Activated CD4-positive, alpha-beta memory T cell treated with anti-CD3 and anti-CD28 coated beads for 36 hours (primary cell): ENCODE results near the gene CNNM2. TPM values are rescaled to one million over a fixed set of nuclear protein-coding genes. Genes with fewer than 3 reads are reported as not detected.

Experiments used
- CTCF ChIA-PET: fragments of 350-600 bp; sonication (Branson Sonifier 250); formaldehyde crosslinking; loops from one replicate; lab custom pipeline; 2021; ENCODE audit warnings: antibody characterized with exemption, inconsistent platforms; lab: Charles Lee
- POLR2A ChIA-PET: fragments of 350-600 bp; sonication (Branson Sonifier 250); formaldehyde crosslinking; loops from one replicate; lab custom pipeline; 2021; ENCODE audit warnings: antibody characterized with exemption; lab: Charles Lee
- DNase-seq: peaks from one replicate; pipeline ENCODE4 v3.0.0-alpha.2; 2020
- H3K27ac Mint-ChIP-seq: one replicate; pipeline ENCODE4 v1.8.0; 2021; ENCODE audit warnings: mixed read lengths
- H3K27me3 Mint-ChIP-seq: one replicate; pipeline ENCODE4 v1.8.0; 2021; ENCODE audit warnings: mixed read lengths
- H3K36me3 Mint-ChIP-seq: one replicate; pipeline ENCODE4 v1.8.0; 2021; ENCODE audit warnings: mixed read lengths
- H3K4me1 Mint-ChIP-seq: one replicate; pipeline ENCODE4 v1.8.0; 2021; ENCODE audit warnings: low read depth, mixed read lengths
- H3K4me3 Mint-ChIP-seq: one replicate; pipeline ENCODE4 v1.8.0; 2021; ENCODE audit warnings: mild to moderate bottlenecking, mixed read lengths
- H3K9me3 Mint-ChIP-seq: one replicate; pipeline ENCODE4 v1.8.0; 2021; ENCODE audit warnings: mixed read lengths
- intact Hi-C: fragments of 100-400 bp; cut with micrococcal nuclease; formaldehyde crosslinking; loops from one replicate; pipeline ENCODE4 v1.15.1; 2023
- total RNA-seq, 2 experiments: library from RNA; stranded (reverse); gene quantifications; one replicate each; pipeline ENCODE4 v1.2.3, GENCODE V29; 2021

The CNNM2 gene
- total RNA-seq, 2 experiments from 2014 or later = 4.0 to 4.2 TPM

GRCh38 chr10:103067484-103067883 is 149.4 kb downstream of the CNNM2 start:
- H3K27ac Mint-ChIP-seq = no peak overlapping the region
- no peaks in the 10 kb centered on the region for H3K27me3 Mint-ChIP-seq
- no peaks in the 10 kb centered on the region for H3K9me3 Mint-ChIP-seq
- no peaks in the 10 kb centered on the region for H3K36me3 Mint-ChIP-seq
- intact Hi-C loops = no loop called here
- POLR2A ChIA-PET = no interaction called here
- H3K4me1 Mint-ChIP-seq = peaks cover 19% of the 10 kb centered on the region
- no peak for DNase-seq
- no peak overlapping the region for H3K4me3 Mint-ChIP-seq
- CTCF ChIA-PET = interaction anchor here (7.1 kb wide), 1 partner anchor 150 kb away, joined by 108 read pairs; the partner anchor contains the start of gene CNNM2

GRCh38 chr10:103067956-103068355 is 149.9 kb downstream of the CNNM2 start:
- Mint-ChIP-seq H3K27me3 (no peaks in the 10 kb centered on the region), H3K36me3 (no peaks in the 10 kb centered on the region), H3K9me3 (no peaks in the 10 kb centered on the region), H3K4me3 (no peak overlapping the region), H3K27ac (no peak overlapping the region), H3K4me1 (peaks cover 19% of the 10 kb centered on the region)
- ChIA-PET CTCF (interaction anchor here (0.7 to 7.1 kb wide), 4 partner anchors 151 to 177 kb away, joined by 3 to 108 read pairs (median 6); partner anchors contain the start of gene CNNM2), POLR2A (no interaction called here)
- intact Hi-C loops = no loop called here
- DNase-seq = no peak

GRCh38 chr10:103069453-103070331 is 151.6 kb downstream of the CNNM2 start:
- no peak overlapping the region for H3K27ac Mint-ChIP-seq
- H3K27me3 Mint-ChIP-seq = no peaks in the 10 kb centered on the region
- no peak overlapping the region for H3K4me3 Mint-ChIP-seq

GRCh38 chr10:103072276-103072675 is 154.2 kb downstream of the CNNM2 start:
- ChIA-PET CTCF (interaction anchor here (0.6 to 7.1 kb wide), 4 partner anchors 151 to 173 kb away, joined by 3 to 108 read pairs (median 6); partner anchors contain the start of gene CNNM2), POLR2A (no interaction called here)
- Mint-ChIP-seq H3K4me3 (no peak overlapping the region), H3K36me3 (no peaks in the 10 kb centered on the region), H3K27ac (no peak overlapping the region), H3K27me3 (no peaks in the 10 kb centered on the region), H3K9me3 (no peaks in the 10 kb centered on the region), H3K4me1 (peaks cover 19% of the 10 kb centered on the region)
- intact Hi-C loops = no loop called here
- no peak for DNase-seq

More at GRCh38 chr10:103069453-103070331, 151.6 kb downstream of the CNNM2 start:
- POLR2A ChIA-PET = interaction anchor here (2.3 kb wide), 1 partner anchor 152 kb away, joined by 8 read pairs; the partner anchor contains the start of gene CNNM2
- Mint-ChIP-seq H3K9me3 (no peaks in the 10 kb centered on the region), H3K36me3 (no peaks in the 10 kb centered on the region), H3K4me1 (peaks cover 19% of the 10 kb centered on the region)
- intact Hi-C loops = loop anchor here (1.0 to 2.0 kb wide), 3 partner anchors 152 to 234 kb away; partner anchors contain the start of gene RPEL1
- peak; percentile 80 for DNase-seq
- CTCF ChIA-PET = interaction anchor here (0.6 to 7.1 kb wide), 12 partner anchors 8 to 820 kb away, joined by 3 to 108 read pairs (median 6); partner anchors contain the start of gene CNNM2

- ChIA-PET CTCF (interaction anchor here (0.6 to 7.1 kb wide), 2 partner anchors 156 to 157 kb away, joined by 4 to 108 read pairs; partner anchors contain the start of gene CNNM2), POLR2A (no interaction called here)
- Mint-ChIP-seq H3K4me1 (peaks cover 19% of the 10 kb centered on the region), H3K9me3 (no peaks in the 10 kb centered on the region), H3K36me3 (no peaks in the 10 kb centered on the region), H3K27me3 (no peaks in the 10 kb centered on the region), H3K27ac (no peak overlapping the region), H3K4me3 (no peak overlapping the region)
- intact Hi-C loops = no loop called here
- DNase-seq = no peak
These were observed 154.8 kb downstream of the CNNM2 start for GRCh38 chr10:103072891-103073290.

- no peak for DNase-seq
- H3K4me3 Mint-ChIP-seq = no peak overlapping the region
- ChIA-PET CTCF (interaction anchor here (1.3 kb wide), 1 partner anchor 159 kb away, joined by 5 read pairs; the partner anchor contains the start of gene CNNM2), POLR2A (no interaction called here)
- H3K4me1 Mint-ChIP-seq = no peaks in the 10 kb centered on the region
- intact Hi-C loops = no loop called here
- no peaks in the 10 kb centered on the region for H3K9me3 Mint-ChIP-seq
- H3K27ac Mint-ChIP-seq = no peak overlapping the region
- H3K36me3 Mint-ChIP-seq = no peaks in the 10 kb centered on the region
- no peaks in the 10 kb centered on the region for H3K27me3 Mint-ChIP-seq
These were observed 158.9 kb downstream of the CNNM2 start for GRCh38 chr10:103077020-103077419.

GRCh38 chr10:103077491-103078308 is 159.6 kb downstream of the CNNM2 start:
- H3K4me3 Mint-ChIP-seq = no peak overlapping the region
- no peaks in the 10 kb centered on the region for H3K27me3 Mint-ChIP-seq
- no peaks in the 10 kb centered on the region for H3K9me3 Mint-ChIP-seq
- CTCF ChIA-PET = interaction anchor here (1.3 kb wide), 1 partner anchor 160 kb away, joined by 5 read pairs; the partner anchor contains the start of gene CNNM2
- no peak overlapping the region for H3K27ac Mint-ChIP-seq
- POLR2A ChIA-PET = no interaction called here
- H3K36me3 Mint-ChIP-seq = no peaks in the 10 kb centered on the region
- intact Hi-C loops = no loop called here
- no peak for DNase-seq
- H3K4me1 Mint-ChIP-seq = no peaks in the 10 kb centered on the region

GRCh38 chr10:103078309-103078615 is 160.2 kb downstream of the CNNM2 start:
- Mint-ChIP-seq H3K4me3 (no peak overlapping the region), H3K4me1 (no peaks in the 10 kb centered on the region), H3K9me3 (no peaks in the 10 kb centered on the region), H3K36me3 (no peaks in the 10 kb centered on the region), H3K27ac (no peak overlapping the region), H3K27me3 (no peaks in the 10 kb centered on the region)
- intact Hi-C loops = no loop called here
- ChIA-PET POLR2A (no interaction called here), CTCF (interaction anchor here (1.3 kb wide), 1 partner anchor 160 kb away, joined by 5 read pairs; the partner anchor contains the start of gene CNNM2)
- DNase-seq = no peak

GRCh38 chr10:103078676-103079075 is 160.6 kb downstream of the CNNM2 start:
- no peak for DNase-seq
- H3K4me3 Mint-ChIP-seq = no peak overlapping the region
- POLR2A ChIA-PET = no interaction called here
- no peaks in the 10 kb centered on the region for H3K9me3 Mint-ChIP-seq
- H3K27me3 Mint-ChIP-seq = no peaks in the 10 kb centered on the region
- H3K27ac Mint-ChIP-seq = no peak overlapping the region
- CTCF ChIA-PET = interaction anchor here (0.6 to 1.3 kb wide), 2 partner anchors 89 to 161 kb away, joined by 3 to 5 read pairs; partner anchors contain the start of gene CNNM2
- no peaks in the 10 kb centered on the region for H3K36me3 Mint-ChIP-seq
- intact Hi-C loops = no loop called here
- H3K4me1 Mint-ChIP-seq = no peaks in the 10 kb centered on the region

- Mint-ChIP-seq H3K4me1 (no peaks in the 10 kb centered on the region), H3K27me3 (no peaks in the 10 kb centered on the region), H3K36me3 (no peaks in the 10 kb centered on the region), H3K27ac (no peak overlapping the region), H3K4me3 (no peak overlapping the region), H3K9me3 (no peaks in the 10 kb centered on the region)
- POLR2A ChIA-PET = no interaction called here
- CTCF ChIA-PET = interaction anchor here (0.6 to 1.3 kb wide), 2 partner anchors 89 to 161 kb away, joined by 3 to 5 read pairs; partner anchors contain the start of gene CNNM2
- intact Hi-C loops = no loop called here
- DNase-seq = no peak
These were observed 161.0 kb downstream of the CNNM2 start for GRCh38 chr10:103079100-103079499.

GRCh38 chr10:103079946-103080345 is 161.9 kb downstream of the CNNM2 start:
- Mint-ChIP-seq H3K27ac (no peak overlapping the region), H3K4me1 (no peaks in the 10 kb centered on the region), H3K27me3 (no peaks in the 10 kb centered on the region), H3K9me3 (no peaks in the 10 kb centered on the region), H3K4me3 (no peak overlapping the region), H3K36me3 (no peaks in the 10 kb centered on the region)
- CTCF ChIA-PET = interaction anchor here (0.6 to 1.3 kb wide), 2 partner anchors 10 to 162 kb away, joined by 3 to 5 read pairs; partner anchors contain the start of gene CNNM2
- intact Hi-C loops = no loop called here
- no peak for DNase-seq
- POLR2A ChIA-PET = no interaction called here
